Measurements from ENCODE around the gene UGGT2. TPM values are rescaled to one million over a fixed set of nuclear protein-coding genes. Genes with fewer than 3 reads are reported as not detected.
A peak's percentile ranks its signal among the peaks of the same experiment; 100 is the strongest.
"Not testable (repeated sequence)": the region's sequence is repeated elsewhere in the genome, so short reads cannot be mapped to it uniquely, and the experiment has no call there.

UGGT2 gene
- polyA plus RNA-seq, 3 donors = 34.8 to 55.7 (median 42.9) TPM

GRCh38 chr13:95787356-95788099 is 265.7 kb downstream of the UGGT2 start:
- no peak for DNase-seq (ENCODE audit: extremely low read depth in 1 of 11, low read depth in 9 of 11, low spot score in 4 of 11)

- no peak for DNase-seq (ENCODE audit: extremely low read depth in 1 of 11, low read depth in 9 of 11, low spot score in 4 of 11)
Measured at GRCh38 chr13:95784900-95785290, 268.3 kb downstream of the UGGT2 start.

- no peak for DNase-seq (ENCODE audit: extremely low read depth in 1 of 11, low read depth in 9 of 11, low spot score in 4 of 11)
Measured at GRCh38 chr13:95784161-95784899, 268.9 kb downstream of the UGGT2 start.

GRCh38 chr13:95783747-95784146 is 269.5 kb downstream of the UGGT2 start:
- no peak for DNase-seq (ENCODE audit: extremely low read depth in 1 of 11, low read depth in 9 of 11, low spot score in 4 of 11)

GRCh38 chr13:95781940-95782339 is 271.3 kb downstream of the UGGT2 start:
- DNase-seq (ENCODE audit: extremely low read depth in 1 of 11, low read depth in 9 of 11, low spot score in 4 of 11) = not testable (repeated sequence)

- DNase-seq (ENCODE audit: extremely low read depth in 1 of 11, low read depth in 9 of 11, low spot score in 4 of 11) = no peak
Measured at GRCh38 chr13:95781016-95781415, 272.2 kb downstream of the UGGT2 start.

GRCh38 chr13:95779522-95779921 is 273.7 kb downstream of the UGGT2 start:
- DNase-seq (ENCODE audit: extremely low read depth in 1 of 11, low read depth in 9 of 11, low spot score in 4 of 11) = no peak

- DNase-seq (ENCODE audit: extremely low read depth in 1 of 11, low read depth in 9 of 11, low spot score in 4 of 11) = no peak
Measured at GRCh38 chr13:95771905-95772304, 281.3 kb downstream of the UGGT2 start.

GRCh38 chr13:95763601-95764000 is 289.6 kb downstream of the UGGT2 start:
- peak in 9 of 11 donors; percentile 9 to 39 (median 14) for DNase-seq (ENCODE audit: extremely low read depth in 1 of 11, low read depth in 9 of 11, low spot score in 4 of 11)

- not testable (repeated sequence) for DNase-seq (ENCODE audit: extremely low read depth in 1 of 11, low read depth in 9 of 11, low spot score in 4 of 11)
Measured at GRCh38 chr13:95762626-95763025, 290.6 kb downstream of the UGGT2 start.

- DNase-seq (ENCODE audit: extremely low read depth in 1 of 11, low read depth in 9 of 11, low spot score in 4 of 11) = no peak
Measured at GRCh38 chr13:95756072-95756471, 297.1 kb downstream of the UGGT2 start.

GRCh38 chr13:95754069-95754468 is 299.1 kb downstream of the UGGT2 start:
- DNase-seq (ENCODE audit: extremely low read depth in 1 of 11, low read depth in 9 of 11, low spot score in 4 of 11) = no peak

GRCh38 chr13:95752677-95753076 is 300.5 kb downstream of the UGGT2 start:
- DNase-seq (ENCODE audit: extremely low read depth in 1 of 11, low read depth in 9 of 11, low spot score in 4 of 11) = no peak

Other genes with a start within 250 kb of the UGGT2 start
- gene HS6ST3, start 36.7 kb upstream of the UGGT2 start, polyA plus RNA-seq (ENCODE audit: insufficient read length in 3 of 3) = 1 to 10 TPM; 2.8 to 4.2 (median 2.8) TPM